Endothelial cell of umbilical vein (primary cell): ENCODE measurements around the gene B3GALT4. TPM values are rescaled to one million over a fixed set of nuclear protein-coding genes. Genes with fewer than 3 reads are reported as not detected.

Experiments
- BruUV-seq: library from RNA; stranded (reverse); fragments of 400-500 nt; replicated peaks from 2 replicates; lab custom pipeline; 2021; lab: Mats Ljungman, UMichigan
- CTCF ChIA-PET: fragments of 300-600, 350-600 bp; sonication (Branson Sonifier 250); formaldehyde crosslinking; loops from one replicate; lab custom pipeline; 2021; ENCODE audit warnings: antibody characterized with exemption, inconsistent platforms; lab: Charles Lee
- POLR2A ChIA-PET: fragments of 300-600, 350-600 bp; sonication (Branson Sonifier 250); formaldehyde crosslinking; loops from one replicate; lab custom pipeline; 2021; ENCODE audit warnings: antibody characterized with exemption, inconsistent platforms; lab: Charles Lee
- DNase-seq: peaks from one replicate; pipeline ENCODE4 v3.0.0-alpha.2; 2011; ENCODE audit warnings: low read depth, low spot score
- FAIRE-seq: peaks from 2 replicates; lab custom pipeline; 2011; peaks lifted over from hg19 to GRCh38; lab: Jason Lieb, UNC
- H2AFZ ChIP-seq: 2 replicates; pipeline ENCODE4 v1.6.0; 2012; ENCODE audit warnings: low read depth, low read length, control low read depth, inconsistent platforms
- H3K27ac ChIP-seq: 2 replicates; pipeline ENCODE4 v1.5.1; 2011; ENCODE audit warnings: low read depth, mild to moderate bottlenecking, control low read depth, low read length, moderate library complexity; ENCODE audit not compliant: insufficient read depth
- H3K27me3 ChIP-seq, 2 experiments: 2 replicates each; pipeline versions ENCODE4 v1.6.0 to v1.6.1; 2011; ENCODE audit warnings: low read length in 2 of 2, mixed read lengths in 1 of 2; ENCODE audit not compliant: control insufficient read depth in 2 of 2, insufficient read depth in 2 of 2
- H3K36me3 ChIP-seq, 2 experiments: 2 replicates in 1 of 2; 3 replicates in 1 of 2; pipeline ENCODE4 v1.5.1; 2011; ENCODE audit warnings: low read length in 2 of 2, mild to moderate bottlenecking in 1 of 2, moderate library complexity in 1 of 2; ENCODE audit not compliant: control insufficient read depth in 2 of 2, insufficient read depth in 2 of 2; ENCODE audit errors: extremely low read depth in 1 of 2
- H3K4me1 ChIP-seq: 3 replicates; pipeline ENCODE4 v1.5.1; 2011; ENCODE audit warnings: mild to moderate bottlenecking, low read length; ENCODE audit not compliant: control insufficient read depth, insufficient read depth; ENCODE audit errors: extremely low read depth
- H3K4me2 ChIP-seq: 2 replicates; pipeline ENCODE4 v1.6.1; 2011; ENCODE audit warnings: low read length, control low read depth, mixed read lengths; ENCODE audit not compliant: insufficient read depth
- H3K4me3 ChIP-seq, 3 experiments: fragments of 200-600 bp in 1 of 3; sonication (generic), shearing (Covaris generic) in 1 of 3; replicated peaks in 1 of 3; 2 replicates each; pipeline ENCODE4 v1.5.1; 2011 to 2016; ENCODE audit warnings: control low read depth in 3 of 3, low read length in 3 of 3, mild to moderate bottlenecking in 2 of 3, inconsistent platforms in 1 of 3, low read depth in 1 of 3, moderate library complexity in 1 of 3; ENCODE audit not compliant: insufficient read depth in 1 of 3
- H3K79me2 ChIP-seq: 2 replicates; pipeline ENCODE4 v1.6.0; 2012; ENCODE audit warnings: low read length, inconsistent platforms; ENCODE audit not compliant: control insufficient read depth, insufficient read depth
- H3K9ac ChIP-seq: replicated peaks from 2 replicates; pipeline ENCODE3; 2011; ENCODE audit warnings: low read length, control low read depth; ENCODE audit not compliant: insufficient read depth; ENCODE audit errors: extremely low read depth
- H3K9me1 ChIP-seq: replicated peaks from 3 replicates; pipeline ENCODE4 v1.6.0; 2011; ENCODE audit warnings: mild to moderate bottlenecking, low read length; ENCODE audit not compliant: control insufficient read depth, insufficient read depth; ENCODE audit errors: extremely low read depth
- H3K9me3 ChIP-seq: replicated peaks from 2 replicates; pipeline ENCODE4 v1.5.1; 2012; ENCODE audit warnings: low read length, inconsistent platforms; ENCODE audit not compliant: control insufficient read depth, insufficient read depth
- H4K20me1 ChIP-seq: replicated peaks from 2 replicates; pipeline ENCODE3; 2011; ENCODE audit warnings: mild to moderate bottlenecking, low read length; ENCODE audit not compliant: control insufficient read depth, insufficient read depth; ENCODE audit errors: extremely low read depth
- CTCF ChIP-seq, 2 donors: IDR thresholded peaks; 1 replicate in 1 of 2; 2 replicates in 1 of 2; pipeline ENCODE4 v1.5.1; 2011; ENCODE audit warnings: low read length in 2 of 2, mild to moderate bottlenecking in 2 of 2, moderate library complexity in 2 of 2, control low read depth in 1 of 2, inconsistent platforms in 1 of 2, low read depth in 1 of 2; ENCODE audit not compliant: insufficient read depth in 1 of 2; ENCODE audit errors: extremely low read depth in 1 of 2
- EZH2 ChIP-seq: IDR thresholded peaks from 2 replicates; pipeline ENCODE4 v1.6.1; 2012; ENCODE audit warnings: borderline replicate concordance, low read depth, mild to moderate bottlenecking, moderate library complexity, low read length, inconsistent platforms; ENCODE audit not compliant: severe bottlenecking
- FOS ChIP-seq: IDR thresholded peaks from 2 replicates; pipeline ENCODE4 v1.6.1; 2011; ENCODE audit warnings: mild to moderate bottlenecking, low read length, moderate library complexity, borderline replicate concordance; ENCODE audit not compliant: insufficient read depth
- GATA2 ChIP-seq: IDR thresholded peaks from 2 replicates; pipeline ENCODE4 v1.7.0; 2011; ENCODE audit warnings: low read depth, mild to moderate bottlenecking, moderate library complexity, mixed read lengths, low read length; ENCODE audit not compliant: insufficient read length, insufficient read depth
- JUN ChIP-seq: IDR thresholded peaks from 2 replicates; pipeline ENCODE4 v1.6.1; 2011; ENCODE audit warnings: borderline replicate concordance, low read depth; ENCODE audit not compliant: insufficient read length, insufficient read depth
- MAX ChIP-seq: IDR thresholded peaks from 2 replicates; pipeline ENCODE4 v1.6.1; 2011; ENCODE audit not compliant: insufficient read depth, insufficient read length
- MYC ChIP-seq: IDR thresholded peaks from one replicate; pipeline ENCODE4 v1.6.1; 2011; ENCODE audit warnings: mild to moderate bottlenecking, low read depth, low read length
- POLR2A ChIP-seq: IDR thresholded peaks from 2 replicates; pipeline ENCODE4 v1.6.1; 2012; ENCODE audit warnings: low read depth, mild to moderate bottlenecking, control low read depth, low read length
- POLR2AphosphoS5 ChIP-seq: IDR thresholded peaks from 2 replicates; pipeline ENCODE4 v1.6.1; 2012; ENCODE audit warnings: low read depth, mild to moderate bottlenecking, control low read depth, low read length, moderate library complexity; ENCODE audit not compliant: insufficient read depth
- dilution Hi-C: fragments of 300-500 bp; cut with MboI; formaldehyde crosslinking; loops from one replicate; pipeline ENCODE4 v1.15.0; 2019; ENCODE audit warnings: low sequenced_read_pairs; ENCODE audit not compliant: extremely low pct_ligation_motif_present
- intact Hi-C: fragments of 100-400 bp; cut with micrococcal nuclease; formaldehyde crosslinking; loops from one replicate; pipeline ENCODE4 v1.10.0; 2022
- polyA plus RNA-seq, 4 experiments: library from polyadenylated mRNA; depleted of rRNA in 3 of 4; stranded (reverse) in 3 of 4; unstranded in 1 of 4; fragments of >200 nt; gene quantifications; 2 replicates each; pipeline versions ENCODE4 v1.2.1 to v1.2.3, GENCODE V29; 2011 to 2012; ENCODE audit warnings: missing spikeins in 1 of 4
- total RNA-seq: library from RNA; stranded (reverse); gene quantifications from 2 replicates; pipeline ENCODE4 v1.2.3, GENCODE V29; 2021

The B3GALT4 gene
- total and polyA plus RNA-seq, 2 donors (not counting 3 experiments of a cell fraction or from before 2014, with no cell fraction given), result 4.5 to 5.6 TPM

GRCh38 chr6:33277663-33278391 lies 904 bp downstream of the B3GALT4 start:
- Histone ChIP-seq H2AFZ (no peak overlapping the region), H4K20me1 (peaks cover 1% of the 10 kb centered on the region), H3K4me3 (peak overlapping the region in 1 of 3 experiments; percentile 53), H3K9me1 (no peaks in the 10 kb centered on the region), H3K36me3 (peaks cover 8 to 39% of the 10 kb centered on the region in 2 experiments), H3K9ac (no peak overlapping the region), H3K27ac (no peak overlapping the region), H3K4me2 (peak overlapping the region; percentile 32), H3K27me3 (no peaks in the 10 kb centered on the region), H3K9me3 (no peaks in the 10 kb centered on the region), H3K79me2 (peaks cover 30% of the 10 kb centered on the region), H3K4me1 (peaks cover 39% of the 10 kb centered on the region)
- no peak for TF ChIP-seq MAX
- TF ChIP-seq MYC, result no peak
- no peak for TF ChIP-seq CTCF (IDR thresholded peaks at IDR 0.05; ENCODE audit: extremely low read depth in 1 of 2, insufficient read depth in 1 of 2, low read depth in 1 of 2, low read length in 2 of 2)
- no peak for TF ChIP-seq POLR2A
- no peak for TF ChIP-seq GATA2
- TF ChIP-seq EZH2, result no peak
- no peak for TF ChIP-seq JUN
- no peak for TF ChIP-seq FOS
- TF ChIP-seq POLR2AphosphoS5, result no peak
- DNase-seq, result no peak
- intact Hi-C loops (loop anchor here (2.0 kb wide), 1 partner anchor 35 kb away; no protein-coding TSS in a partner anchor), dilution Hi-C loops (no loop called here)
- no TSS peak for BruUV-seq
- ChIA-PET CTCF (interaction anchor here (0.5 to 4.0 kb wide), 18 partner anchors 10 to 148 kb away, joined by 3 to 39 read pairs (median 4); partner anchors contain the start of genes PFDN6, RGL2, TAPBP and WDR46), POLR2A (interaction anchor here (1.0 to 2.3 kb wide), 3 partner anchors 20 to 306 kb away, joined by 4 to 8 read pairs (median 5); no protein-coding TSS in a partner anchor)
- peak; percentile 12 for FAIRE-seq
